LNCAP (cell line): ENCODE results near the gene DDHD1.

Experiments used
- TF ChIP-seq, protein P1 (sequence below): fragments of 450-650 bp; IDR thresholded peaks from 2 replicates; pipeline ENCODE4 v1.5.1; 2017; ENCODE audit warnings: mild to moderate bottlenecking

DDHD1 gene

DNA sequence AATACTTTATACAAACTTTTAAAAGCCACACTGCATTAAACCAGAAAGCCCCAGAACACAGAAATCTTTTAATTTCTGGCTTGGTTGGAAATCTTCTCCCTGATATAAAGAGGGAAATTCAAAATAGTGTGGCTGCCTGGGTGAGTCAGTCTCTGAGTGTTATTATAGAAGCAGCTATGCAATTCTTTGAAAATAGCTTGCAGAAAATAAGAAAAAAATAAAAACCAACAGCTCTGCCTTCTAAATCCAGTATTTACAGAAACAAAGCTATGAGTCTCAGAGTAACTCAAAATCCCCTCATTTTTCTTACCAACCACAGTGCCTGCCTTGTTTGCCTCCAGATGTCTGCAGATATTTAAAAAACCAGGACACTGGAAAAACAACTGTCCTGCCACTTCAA is 133.7 kb downstream of the DDHD1 start:
- TF ChIP-seq, protein P1, sequence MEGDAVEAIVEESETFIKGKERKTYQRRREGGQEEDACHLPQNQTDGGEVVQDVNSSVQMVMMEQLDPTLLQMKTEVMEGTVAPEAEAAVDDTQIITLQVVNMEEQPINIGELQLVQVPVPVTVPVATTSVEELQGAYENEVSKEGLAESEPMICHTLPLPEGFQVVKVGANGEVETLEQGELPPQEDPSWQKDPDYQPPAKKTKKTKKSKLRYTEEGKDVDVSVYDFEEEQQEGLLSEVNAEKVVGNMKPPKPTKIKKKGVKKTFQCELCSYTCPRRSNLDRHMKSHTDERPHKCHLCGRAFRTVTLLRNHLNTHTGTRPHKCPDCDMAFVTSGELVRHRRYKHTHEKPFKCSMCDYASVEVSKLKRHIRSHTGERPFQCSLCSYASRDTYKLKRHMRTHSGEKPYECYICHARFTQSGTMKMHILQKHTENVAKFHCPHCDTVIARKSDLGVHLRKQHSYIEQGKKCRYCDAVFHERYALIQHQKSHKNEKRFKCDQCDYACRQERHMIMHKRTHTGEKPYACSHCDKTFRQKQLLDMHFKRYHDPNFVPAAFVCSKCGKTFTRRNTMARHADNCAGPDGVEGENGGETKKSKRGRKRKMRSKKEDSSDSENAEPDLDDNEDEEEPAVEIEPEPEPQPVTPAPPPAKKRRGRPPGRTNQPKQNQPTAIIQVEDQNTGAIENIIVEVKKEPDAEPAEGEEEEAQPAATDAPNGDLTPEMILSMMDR = no peak

DNA sequence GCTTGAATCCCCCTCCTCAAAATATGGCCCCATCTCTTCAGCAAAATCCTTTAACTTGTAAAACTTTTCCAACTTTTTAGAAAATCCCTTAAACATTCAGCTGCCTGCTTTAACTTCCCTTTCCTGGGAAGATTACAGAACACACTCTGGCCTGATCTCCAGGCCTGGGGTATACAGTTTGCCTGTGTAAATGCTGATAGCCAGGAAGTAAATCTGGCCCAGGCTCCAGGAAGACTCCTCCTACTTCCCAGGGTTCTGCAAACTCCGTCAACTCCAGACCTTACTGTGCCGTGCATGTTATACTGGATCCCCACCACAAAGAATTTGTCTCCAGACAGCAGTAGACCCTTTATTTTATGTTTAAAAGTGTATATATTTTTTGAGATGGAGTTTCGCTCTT is 135.3 kb downstream of the DDHD1 start:
- TF ChIP-seq, protein P1 = no peak

DNA sequence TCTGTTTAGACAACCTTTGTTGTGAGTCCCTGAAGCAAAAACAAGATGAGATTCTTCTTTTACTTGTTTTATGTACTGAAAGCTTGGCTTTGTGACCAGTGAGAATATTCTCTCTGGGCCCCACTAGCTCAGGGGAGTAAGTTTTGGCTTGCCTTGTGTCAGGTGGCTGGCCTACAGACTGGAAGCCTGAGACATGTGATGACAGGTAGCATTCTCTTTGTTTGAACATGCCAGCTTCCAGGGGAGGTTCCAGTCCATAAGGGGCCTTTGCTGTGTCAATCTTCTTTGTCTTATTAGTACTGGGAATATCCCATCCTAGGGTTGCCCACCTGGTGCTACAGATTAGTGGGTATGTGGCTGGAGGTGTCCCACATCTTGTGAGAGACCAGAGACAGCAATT is 136.2 kb downstream of the DDHD1 start:
- TF ChIP-seq, protein P1 = no peak

DNA sequence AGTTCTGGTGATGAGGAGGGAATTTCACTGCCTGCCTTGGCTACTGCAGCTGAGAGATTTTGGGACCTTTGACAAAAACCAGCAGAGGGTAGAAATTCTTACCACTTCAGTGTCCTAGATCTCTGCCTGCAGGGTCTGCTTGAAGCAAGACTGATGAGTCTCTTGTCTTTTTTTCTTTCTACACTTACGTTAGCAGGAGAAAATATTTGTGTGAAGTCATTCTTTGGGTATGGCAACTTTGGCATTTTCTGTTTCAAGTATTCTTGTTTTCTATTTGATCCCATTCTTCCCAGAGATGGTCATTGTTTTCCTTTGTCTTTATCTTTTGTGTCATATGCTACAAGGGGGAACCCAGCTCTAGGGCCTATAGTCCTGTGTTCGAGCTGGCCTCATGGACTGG is 136.6 kb downstream of the DDHD1 start:
- TF ChIP-seq, protein P1 = no peak

DNA sequence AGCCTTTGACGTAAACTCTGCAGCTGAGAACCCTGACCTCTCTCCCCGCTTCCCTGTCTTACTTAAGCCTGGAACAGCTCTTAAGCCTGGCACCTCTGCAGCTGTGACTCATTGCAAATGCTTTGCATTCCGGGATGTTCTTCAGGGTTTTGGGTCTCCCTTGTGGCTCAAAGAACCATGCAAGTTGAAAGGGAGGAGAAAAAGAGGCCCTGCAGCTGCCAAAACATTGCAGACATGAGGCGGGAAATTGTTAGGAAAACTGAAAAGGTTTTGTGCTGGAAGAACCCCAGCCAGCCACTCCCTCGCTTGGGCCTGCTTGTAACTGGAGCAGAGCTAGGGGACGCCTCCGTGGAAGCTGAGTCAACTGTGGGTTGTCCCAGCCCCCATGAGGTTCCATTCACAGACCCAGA is 142.1 kb downstream of the DDHD1 start:
- TF ChIP-seq, protein P1 = no peak

DNA sequence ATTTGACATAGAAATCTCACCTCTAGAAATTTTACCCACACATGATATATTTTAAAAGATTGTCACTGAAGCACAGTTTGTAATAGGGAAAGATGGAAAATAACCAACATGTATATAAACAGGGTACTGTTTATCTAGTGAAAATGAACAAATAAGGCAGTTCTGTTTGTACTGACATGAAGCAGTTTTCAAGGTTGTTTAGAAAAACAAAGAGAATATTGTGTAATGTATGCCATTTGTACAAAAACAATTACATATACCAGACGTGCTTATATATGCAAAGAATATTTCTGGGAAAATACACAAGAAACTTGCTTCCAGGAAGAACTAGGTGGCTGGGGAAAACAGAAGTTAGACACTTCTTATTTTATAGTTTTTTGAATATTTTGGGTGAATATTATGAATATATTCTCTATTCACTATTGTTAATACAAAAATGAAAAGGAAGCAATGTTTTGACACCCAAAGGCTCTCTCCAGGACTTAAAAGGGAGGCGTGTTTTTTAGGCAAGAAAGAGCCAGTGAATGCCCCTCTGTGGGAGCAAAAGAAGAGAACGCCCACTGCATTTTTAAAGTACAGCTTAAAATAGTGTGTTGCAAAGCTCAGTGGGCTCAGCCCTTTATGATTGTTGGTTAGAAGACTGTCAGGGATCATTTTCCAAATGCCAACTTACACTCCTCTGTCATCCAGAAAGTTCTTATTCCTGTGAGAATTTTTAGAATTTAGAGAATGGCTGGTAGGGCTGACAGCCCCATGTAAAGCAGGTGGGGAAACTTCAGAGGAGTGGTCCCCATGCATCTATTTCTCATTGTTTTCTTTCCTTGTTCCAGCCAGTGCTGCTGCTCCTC is 142.7 kb downstream of the DDHD1 start:
- TF ChIP-seq, protein P1 = no peak

DNA sequence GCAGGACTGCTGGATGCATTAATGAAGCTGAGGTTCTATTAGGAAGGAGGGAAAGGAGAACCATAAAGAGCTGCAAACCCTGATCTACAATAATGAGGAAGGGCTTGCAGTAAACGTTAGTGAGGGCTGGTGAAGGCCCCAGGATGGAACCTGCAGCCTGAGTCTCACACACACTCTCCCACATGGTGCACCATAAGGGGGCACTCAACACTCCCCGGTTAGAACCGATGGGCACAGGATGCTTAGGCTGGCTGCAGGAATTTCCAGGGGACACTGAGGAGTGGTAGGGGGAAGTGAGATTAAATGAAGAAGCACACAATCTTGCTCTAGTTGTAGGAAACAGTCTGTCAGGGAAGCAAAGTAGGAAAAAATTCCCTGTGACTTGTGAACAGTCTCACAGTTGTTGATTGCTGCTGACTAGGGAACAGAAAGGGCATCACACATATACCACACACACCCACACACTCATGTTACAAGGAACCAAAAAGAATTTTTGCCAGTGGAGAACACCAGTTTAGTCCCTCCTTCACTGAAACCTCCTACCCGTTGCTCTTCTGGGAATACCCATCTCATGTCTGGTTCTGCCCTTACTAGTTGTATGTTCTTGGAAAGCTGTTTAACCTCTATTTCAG is 146.1 kb downstream of the DDHD1 start:
- TF ChIP-seq, protein P1 = no peak
